ENCODE data around the gene FCMR.

- TF ChIP-seq EZH2 (optimal IDR thresholded peaks at IDR 0.05; ENCODE audit: low read depth, low read length) (no peak), CTCF (IDR thresholded peaks at IDR 0.05; ENCODE audit: low read length) (no peak)
Measured at GRCh38 chr1:206895837-206896242, 25.9 kb downstream of the FCMR start.
